GM23248 (cell line): Measurements from ENCODE around the gene CADM1. TPM values are rescaled to one million over a fixed set of nuclear protein-coding genes. Genes with fewer than 3 reads are reported as not detected.

Source experiments
- DNase-seq: peaks from one replicate; pipeline ENCODE4 v3.0.0-alpha.2; 2015
- H2AFZ ChIP-seq: fragments of 200-600 bp; sonication (generic); 2 replicates; pipeline ENCODE4 v1.6.1; 2016; ENCODE audit warnings: antibody characterized with exemption
- H3F3A ChIP-seq: fragments of 200-600 bp; sonication (generic); 2 replicates; pipeline ENCODE4 v1.6.1; 2016; ENCODE audit warnings: mild to moderate bottlenecking, antibody characterized with exemption, mixed run types; ENCODE audit not compliant: insufficient read depth
- H3K27ac ChIP-seq: fragments of 200-600 bp; sonication (generic); 2 replicates; pipeline ENCODE4 v1.5.1; 2016; ENCODE audit warnings: mild to moderate bottlenecking
- H3K27me3 ChIP-seq: fragments of 200-600 bp; sonication (generic); replicated peaks from 2 replicates; pipeline ENCODE4 v1.6.1; 2016; ENCODE audit warnings: mild to moderate bottlenecking; ENCODE audit not compliant: insufficient read depth
- H3K36me3 ChIP-seq: fragments of 200-600 bp; sonication (generic); 2 replicates; pipeline ENCODE4 v1.6.1; 2016; ENCODE audit warnings: low read depth, mild to moderate bottlenecking
- H3K4me1 ChIP-seq: fragments of 200-600 bp; sonication (generic); 2 replicates; pipeline ENCODE4 v1.6.1; 2016; ENCODE audit warnings: mild to moderate bottlenecking; ENCODE audit not compliant: insufficient read depth
- H3K4me2 ChIP-seq: fragments of 200-600 bp; sonication (generic); one replicate; pipeline ENCODE4 v1.6.1; 2016; ENCODE audit warnings: mild to moderate bottlenecking; ENCODE audit not compliant: unreplicated experiment
- H3K4me3 ChIP-seq: fragments of 200-600 bp; sonication (generic); 2 replicates; pipeline ENCODE4 v1.5.1; 2016; ENCODE audit warnings: mild to moderate bottlenecking
- H3K79me2 ChIP-seq: fragments of 200-600 bp; sonication (generic); 2 replicates; pipeline ENCODE4 v1.6.1; 2016; ENCODE audit warnings: mild to moderate bottlenecking; ENCODE audit not compliant: insufficient read depth
- H3K9ac ChIP-seq: fragments of 200-600 bp; sonication (generic); 2 replicates; pipeline ENCODE4 v1.6.1; 2016; ENCODE audit warnings: mild to moderate bottlenecking
- H3K9me2 ChIP-seq: fragments of 200-600 bp; sonication (generic); 2 replicates; pipeline ENCODE4 v1.6.1; 2016; ENCODE audit warnings: mixed run types, mild to moderate bottlenecking, moderate library complexity; ENCODE audit not compliant: insufficient read depth
- H3K9me3 ChIP-seq: fragments of 200-600 bp; sonication (generic); one replicate; pipeline ENCODE4 v1.6.1; 2017; ENCODE audit warnings: low read depth
- H4K20me1 ChIP-seq: fragments of 200-600 bp; sonication (generic); 2 replicates; pipeline ENCODE4 v1.6.0; 2016; ENCODE audit not compliant: insufficient read depth
- EZH2 ChIP-seq: fragments of 200-600 bp; sonication (generic); IDR thresholded peaks from 2 replicates; pipeline ENCODE4 v1.6.1; 2018; ENCODE audit warnings: antibody characterized with exemption, mild to moderate bottlenecking; ENCODE audit not compliant: insufficient read depth, poor library complexity, severe bottlenecking
- EZH2phosphoT487 ChIP-seq: fragments of 200-600 bp; sonication (generic); IDR thresholded peaks from 2 replicates; pipeline ENCODE4 v1.6.1; 2018; ENCODE audit warnings: antibody characterized with exemption, moderate library complexity, mild to moderate bottlenecking, low read depth; ENCODE audit not compliant: insufficient read depth
- WGBS, 2 experiments: methylation state at CpG; one replicate each; pipeline ENCODE4 v1.1.6; 2015 to 2017; ENCODE audit warnings: low lambda C conversion rate in 2 of 2, low coverage in 1 of 2; ENCODE audit errors: missing lambda C conversion rate in 2 of 2; 5-methylcytosine and 5-hydroxymethylcytosine counted together
- in situ Hi-C: fragments of 300-500 bp; cut with MboI; formaldehyde crosslinking; loops from 2 replicates; pipeline ENCODE4 v1.15.0; 2020
- polyA plus RNA-seq: library from polyadenylated mRNA; unstranded; fragments of >200 nt; fragmentation: Nextera tagmentation; extraction: Ambion mirVana; gene quantifications from 2 replicates; pipeline ENCODE4 v1.2.1, GENCODE V29; 2016
- total RNA-seq: library from RNA; depleted of rRNA; stranded (reverse); fragments of >200 nt; shearing (Covaris generic); gene quantifications from 2 replicates; pipeline ENCODE4 v1.2.3, GENCODE V29; 2014

Gene CADM1
- total and polyA plus RNA-seq, 2 experiments from 2014 or later, result 0.83 to 1.4 TPM

GRCh38 chr11:115389790-115390189 is 114.4 kb downstream of the CADM1 start:
- no peak for DNase-seq
- H3K79me2 ChIP-seq, result no peaks in the 10 kb centered on the region
- H3K4me3 ChIP-seq, result no peak overlapping the region
- H3K9me3 ChIP-seq, result no peaks in the 10 kb centered on the region
- H3K36me3 ChIP-seq, result no peaks in the 10 kb centered on the region
- H2AFZ ChIP-seq, result no peak overlapping the region
- WGBS, 2 experiments, result 49 to 59% methylated on average over 3 of the region's 3 CpGs
- no peaks in the 10 kb centered on the region for H4K20me1 ChIP-seq
- H3K4me1 ChIP-seq, result no peaks in the 10 kb centered on the region
- in situ Hi-C loops, result no loop called here
- no peak overlapping the region for H3K27ac ChIP-seq
- H3K9me2 ChIP-seq, result no peaks in the 10 kb centered on the region
- H3K27me3 ChIP-seq, result no peaks in the 10 kb centered on the region
- H3F3A ChIP-seq, result no peaks in the 10 kb centered on the region
- H3K4me2 ChIP-seq, result no peak overlapping the region
- no peak overlapping the region for H3K9ac ChIP-seq
- no peak for TF ChIP-seq EZH2
- TF ChIP-seq EZH2phosphoT487, result no peak

- Histone ChIP-seq H3K9me3 (no peaks in the 10 kb centered on the region), H3K27ac (no peak overlapping the region), H3F3A (no peaks in the 10 kb centered on the region), H3K9me2 (no peaks in the 10 kb centered on the region), H2AFZ (no peak overlapping the region), H3K4me1 (no peaks in the 10 kb centered on the region), H3K9ac (no peak overlapping the region), H4K20me1 (no peaks in the 10 kb centered on the region), H3K27me3 (no peaks in the 10 kb centered on the region), H3K4me3 (no peak overlapping the region), H3K4me2 (no peak overlapping the region), H3K36me3 (no peaks in the 10 kb centered on the region), H3K79me2 (no peaks in the 10 kb centered on the region)
- in situ Hi-C loops, result no loop called here
- no peak for DNase-seq
- TF ChIP-seq EZH2 (no peak), EZH2phosphoT487 (no peak)
Observed at GRCh38 chr11:115385226-115385625, 119.0 kb downstream of the CADM1 start.

GRCh38 chr11:115384236-115384635 is 120.0 kb downstream of the CADM1 start:
- Histone ChIP-seq H2AFZ (no peak overlapping the region), H3K9me3 (no peaks in the 10 kb centered on the region), H3K27ac (no peak overlapping the region), H3K4me3 (no peak overlapping the region), H3F3A (no peaks in the 10 kb centered on the region), H3K9ac (no peak overlapping the region), H3K4me1 (no peaks in the 10 kb centered on the region), H3K4me2 (no peak overlapping the region), H3K79me2 (no peaks in the 10 kb centered on the region), H3K9me2 (no peaks in the 10 kb centered on the region), H3K27me3 (no peaks in the 10 kb centered on the region), H4K20me1 (no peaks in the 10 kb centered on the region), H3K36me3 (no peaks in the 10 kb centered on the region)
- in situ Hi-C loops, result no loop called here
- DNase-seq, result no peak
- TF ChIP-seq EZH2phosphoT487, result no peak
- WGBS, 2 experiments, result 22 to 24% methylated on average over 2 of the region's 2 CpGs

- 30 to 34% methylated on average over 3 of the region's 3 CpGs for WGBS, 2 experiments
- DNase-seq, result no peak
Observed at GRCh38 chr11:115383431-115383830, 120.8 kb downstream of the CADM1 start.

GRCh38 chr11:115379528-115379927 is 124.7 kb downstream of the CADM1 start:
- no peaks in the 10 kb centered on the region for H3K9me2 ChIP-seq
- in situ Hi-C loops, result no loop called here
- H3K4me2 ChIP-seq, result no peak overlapping the region
- H3F3A ChIP-seq, result no peaks in the 10 kb centered on the region
- no peaks in the 10 kb centered on the region for H3K79me2 ChIP-seq
- H3K9ac ChIP-seq, result no peak overlapping the region
- no peaks in the 10 kb centered on the region for H3K36me3 ChIP-seq
- DNase-seq, result no peak
- no peak overlapping the region for H3K27ac ChIP-seq
- no peak overlapping the region for H3K4me3 ChIP-seq
- H2AFZ ChIP-seq, result no peak overlapping the region
- no peaks in the 10 kb centered on the region for H4K20me1 ChIP-seq
- WGBS, 2 experiments, result 39 to 40% methylated on average over 1 of the region's 1 CpG
- no peaks in the 10 kb centered on the region for H3K27me3 ChIP-seq
- no peaks in the 10 kb centered on the region for H3K4me1 ChIP-seq
- no peaks in the 10 kb centered on the region for H3K9me3 ChIP-seq
- no peak for TF ChIP-seq EZH2
- TF ChIP-seq EZH2phosphoT487, result no peak

More at GRCh38 chr11:115383431-115383830, 120.8 kb downstream of the CADM1 start:
- H3K9ac ChIP-seq, result no peak overlapping the region
- H3K36me3 ChIP-seq, result no peaks in the 10 kb centered on the region
- no peak overlapping the region for H3K4me3 ChIP-seq
- TF ChIP-seq EZH2phosphoT487, result no peak
- no peak for TF ChIP-seq EZH2
- no peak overlapping the region for H2AFZ ChIP-seq
- no peaks in the 10 kb centered on the region for H3K9me2 ChIP-seq
- H4K20me1 ChIP-seq, result no peaks in the 10 kb centered on the region
- H3F3A ChIP-seq, result no peaks in the 10 kb centered on the region
- in situ Hi-C loops, result no loop called here
- H3K27me3 ChIP-seq, result no peaks in the 10 kb centered on the region
- no peaks in the 10 kb centered on the region for H3K4me1 ChIP-seq
- H3K9me3 ChIP-seq, result no peaks in the 10 kb centered on the region
- H3K27ac ChIP-seq, result no peak overlapping the region
- H3K4me2 ChIP-seq, result no peak overlapping the region
- H3K79me2 ChIP-seq, result no peaks in the 10 kb centered on the region
